GM11168 (cell line): ENCODE data around the gene SEC22A.

Experiments used
- in situ Hi-C: fragments of 300-500 bp; cut with MboI; formaldehyde crosslinking; loops from one replicate; pipeline ENCODE4 v1.12.0; 2022; ENCODE audit warnings: low sequenced_read_pairs; ENCODE audit not compliant: unreplicated experiment

SEC22A gene

GRCh38 chr3:123201557-123202427 lies at the start of gene SEC22A:
TSS of gene SEC22A (plus strand) at chr3:123201943. CDS start at chr3:123209218, 7,275 bp downstream.
- in situ Hi-C loops: no loop called here

DNA sequence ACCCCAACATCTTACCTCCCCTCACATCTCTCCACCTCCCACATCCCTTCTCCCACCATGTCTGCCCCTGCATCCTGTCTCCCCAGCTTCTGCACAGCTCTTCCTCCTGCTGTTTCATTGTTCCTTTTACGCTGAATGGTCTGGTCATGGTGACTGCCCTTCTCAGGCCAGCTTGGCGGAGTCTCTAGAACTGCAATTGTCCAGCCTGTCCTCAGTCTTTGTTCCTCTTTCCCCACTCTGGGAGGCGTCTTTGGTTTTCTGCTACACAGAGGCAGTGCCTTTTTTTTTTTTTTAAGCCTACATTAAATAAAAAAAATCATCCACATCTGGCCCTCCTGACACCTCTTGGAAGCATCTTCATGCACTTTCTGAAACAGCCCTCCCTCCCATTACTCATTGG lies 49.1 kb upstream of the SEC22A start:
- in situ Hi-C loops: no loop called here

- in situ Hi-C loops: no loop called here
Measured at GRCh38 chr3:123153125-123154019, 48.4 kb upstream of the SEC22A start.

DNA sequence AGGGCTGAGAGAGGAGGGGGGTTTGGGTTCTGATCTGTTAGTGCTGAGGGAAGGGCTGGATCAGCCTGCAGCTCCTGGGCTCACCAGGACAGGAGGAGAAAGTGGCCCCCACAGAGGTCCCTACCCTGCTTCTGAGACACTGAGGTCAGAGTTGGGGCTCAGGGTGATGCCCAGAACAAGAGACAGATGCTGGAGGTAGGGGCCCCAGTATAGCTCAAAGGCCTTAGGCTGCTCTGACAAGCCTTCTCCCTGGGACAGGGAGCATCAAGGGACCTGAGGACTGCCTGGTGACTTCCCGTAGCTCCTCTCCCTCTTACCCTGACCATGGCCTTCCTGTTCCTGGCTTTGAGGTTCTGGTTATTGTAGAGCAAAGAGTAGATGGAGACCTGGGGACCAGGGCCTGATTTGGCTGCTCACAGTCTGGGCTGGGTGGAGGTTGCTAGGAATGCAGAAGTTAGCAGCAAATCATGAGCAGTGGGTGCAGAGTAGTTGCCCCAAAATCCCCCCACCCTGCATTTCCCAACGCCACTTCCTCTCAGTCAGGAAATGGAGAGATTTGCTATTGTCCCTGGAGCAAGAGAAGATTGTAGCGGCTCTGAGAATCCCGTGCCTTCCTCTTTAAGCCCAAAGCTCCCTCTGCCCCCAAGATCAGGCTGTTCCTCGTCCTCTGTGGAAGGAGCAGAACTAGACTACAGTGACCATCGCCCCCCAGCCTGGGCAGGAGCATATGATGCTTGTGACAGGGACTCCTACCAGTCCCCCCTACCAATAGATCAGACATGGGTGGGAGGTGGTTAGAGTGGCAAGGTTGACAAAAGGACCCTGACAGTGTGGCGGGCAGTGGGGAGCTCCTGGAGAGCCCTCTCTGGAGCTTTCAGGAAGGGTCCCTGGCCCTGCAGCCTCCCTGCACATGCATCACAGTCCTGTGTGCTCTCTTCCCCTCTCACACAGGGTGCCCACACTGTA lies 47.4 kb upstream of the SEC22A start:
- in situ Hi-C loops: no loop called here

- in situ Hi-C loops: no loop called here
Measured at GRCh38 chr3:123155471-123156011, 46.2 kb upstream of the SEC22A start.

DNA sequence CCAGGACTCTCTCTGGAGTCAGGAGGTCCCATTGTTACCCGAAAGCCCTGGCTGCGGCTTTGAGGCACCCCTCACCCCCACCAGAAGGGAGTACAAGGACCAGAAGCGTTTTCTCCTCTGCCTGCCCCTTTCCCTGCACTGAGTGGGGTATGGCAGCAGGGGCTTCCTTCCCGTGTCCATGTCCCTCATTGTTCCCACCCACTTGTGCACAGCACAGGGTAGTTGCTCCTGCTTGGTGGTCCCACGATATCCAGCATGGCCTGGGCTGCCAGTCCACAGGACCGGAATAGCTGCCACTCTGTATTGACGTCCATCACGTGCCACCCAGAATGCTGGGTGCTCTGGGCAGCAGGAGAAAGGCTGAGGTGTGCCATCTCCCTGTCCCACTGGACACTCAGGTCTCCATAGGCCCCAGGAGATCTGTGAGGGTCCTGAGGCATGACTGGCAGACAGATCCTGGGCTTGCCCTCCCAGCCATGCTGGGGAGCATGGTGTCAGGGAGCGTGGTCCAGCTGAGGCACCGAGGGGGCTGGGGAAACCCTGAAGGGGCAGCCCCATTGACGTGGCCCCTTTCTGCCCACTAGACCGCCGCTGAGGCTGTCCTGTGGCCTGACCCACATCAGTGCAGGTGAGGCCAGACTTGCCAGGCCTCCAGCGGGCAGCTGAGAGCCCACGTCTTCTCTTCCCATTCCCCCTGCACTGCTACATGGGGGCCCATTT lies 45.3 kb upstream of the SEC22A start:
- in situ Hi-C loops: no loop called here

DNA sequence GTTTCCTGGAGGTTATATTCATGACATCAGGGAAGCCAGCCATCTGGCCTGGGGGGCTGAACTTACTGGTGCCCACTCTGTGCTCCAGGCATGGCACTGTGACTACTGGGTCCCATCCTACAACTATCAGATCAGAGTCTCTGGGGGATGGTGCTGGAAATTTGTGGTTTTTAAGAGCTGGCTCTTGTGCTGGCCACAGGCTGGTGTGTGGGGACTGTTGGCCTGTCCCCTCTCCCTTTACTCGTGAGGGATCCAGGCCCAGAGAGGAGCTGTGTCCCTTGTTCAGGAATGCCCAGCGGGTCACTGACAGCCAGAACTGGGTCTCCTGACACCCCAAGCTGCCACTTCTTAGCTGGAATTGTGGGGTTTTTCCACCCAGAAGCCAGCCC lies 44.5 kb upstream of the SEC22A start:
- in situ Hi-C loops: no loop called here

DNA sequence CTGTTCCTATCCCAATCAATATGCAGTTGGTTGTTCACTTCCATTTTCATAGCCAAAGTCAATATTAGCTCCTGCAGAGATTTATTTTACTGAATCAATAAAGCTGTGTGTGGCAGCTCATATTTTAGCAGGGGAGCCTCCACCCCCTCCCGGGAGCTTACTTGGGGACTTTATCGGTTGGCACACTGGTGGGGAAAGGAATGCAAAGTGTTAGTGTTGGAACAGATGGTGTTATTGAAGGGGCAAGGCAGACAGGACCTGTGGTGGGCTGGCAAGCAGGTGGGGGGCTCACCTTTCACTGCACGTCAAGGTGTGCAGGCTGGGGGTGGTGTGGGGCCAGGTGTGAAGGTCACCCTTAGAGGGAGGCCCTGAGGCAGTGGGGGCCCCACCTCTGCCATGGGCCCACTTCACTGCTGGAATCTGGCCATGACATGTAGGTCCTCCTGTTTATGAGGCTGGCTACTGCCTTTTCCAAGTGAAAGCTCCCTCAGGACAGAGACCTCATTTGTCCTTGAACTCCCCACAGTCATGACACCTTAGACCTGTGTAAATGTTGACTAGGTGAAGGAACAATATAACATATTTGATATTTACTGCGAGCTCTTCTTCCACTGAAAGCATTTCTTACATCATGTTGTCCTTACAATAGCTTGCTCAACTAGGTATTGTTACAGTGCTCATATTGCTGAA lies 44.0 kb upstream of the SEC22A start:
- in situ Hi-C loops: no loop called here

- in situ Hi-C loops: no loop called here
Measured at GRCh38 chr3:123158330-123158729, 43.4 kb upstream of the SEC22A start.

DNA sequence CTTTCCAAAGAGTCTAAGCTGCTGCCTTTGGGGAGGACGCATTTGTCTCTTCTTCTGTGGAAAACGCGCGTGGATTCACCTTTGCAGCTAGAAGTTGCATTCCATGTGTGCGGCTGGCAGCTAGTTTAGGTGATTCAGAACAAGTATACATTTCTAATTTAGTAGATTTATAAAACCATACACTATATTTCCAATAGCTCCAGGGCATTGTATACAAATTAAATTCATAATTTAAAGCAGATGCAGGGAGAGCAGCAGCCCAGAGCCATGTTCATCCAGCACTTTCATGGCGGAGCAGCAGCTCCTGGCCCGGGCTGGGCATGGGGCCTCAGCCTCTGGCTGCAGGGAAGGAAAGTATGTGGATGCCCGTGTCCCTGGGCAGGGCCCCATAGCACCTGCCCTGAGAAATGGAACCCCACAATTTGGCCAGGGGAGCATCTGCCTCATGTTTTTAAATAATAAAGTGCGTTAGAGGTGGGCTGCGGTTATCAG lies 42.8 kb upstream of the SEC22A start:
- in situ Hi-C loops: no loop called here

- in situ Hi-C loops: no loop called here
Measured at GRCh38 chr3:123159926-123160635, 41.7 kb upstream of the SEC22A start.

DNA sequence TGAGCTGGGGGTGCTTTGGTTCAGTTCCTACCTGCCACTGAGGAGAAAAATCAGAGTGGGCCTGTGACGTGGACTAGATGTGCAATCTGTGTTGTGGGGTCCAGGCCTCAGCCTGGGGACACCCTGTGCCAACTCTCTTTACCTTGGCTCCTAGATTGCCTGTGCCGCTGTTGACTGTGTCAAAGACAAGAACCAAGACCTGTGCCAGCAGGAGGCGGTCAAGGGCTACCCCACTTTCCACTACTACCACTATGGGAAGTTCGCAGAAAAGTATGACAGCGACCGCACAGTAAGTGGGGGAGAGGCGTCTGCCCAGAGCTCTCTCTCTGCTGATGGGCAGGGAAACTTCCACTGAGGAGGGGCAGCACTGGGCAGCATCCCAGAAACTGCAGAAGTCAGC lies 40.6 kb upstream of the SEC22A start:
- in situ Hi-C loops: no loop called here

GRCh38 chr3:123163141-123163540 lies 38.6 kb upstream of the SEC22A start:
- in situ Hi-C loops: no loop called here

GRCh38 chr3:123165163-123165562 lies 36.6 kb upstream of the SEC22A start:
- in situ Hi-C loops: no loop called here

DNA sequence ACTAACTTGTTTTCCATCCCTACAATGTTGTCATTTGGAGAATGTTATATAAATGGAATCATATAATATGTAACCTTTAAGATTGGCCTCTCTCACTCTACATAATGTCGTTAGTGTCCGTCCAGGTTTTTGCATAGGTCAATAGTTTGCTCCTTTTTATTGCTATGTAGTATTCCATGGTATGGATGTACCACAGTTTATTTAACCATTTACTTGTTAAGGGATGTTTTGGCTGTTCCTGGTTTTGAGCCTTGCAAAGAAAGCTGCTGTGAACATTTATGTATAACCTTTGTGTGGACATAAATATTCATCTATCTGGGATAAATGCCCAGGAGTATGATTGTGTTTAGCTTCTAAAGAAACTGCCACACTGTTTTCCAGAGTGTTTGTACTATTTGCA lies 34.1 kb upstream of the SEC22A start:
- in situ Hi-C loops: no loop called here

DNA sequence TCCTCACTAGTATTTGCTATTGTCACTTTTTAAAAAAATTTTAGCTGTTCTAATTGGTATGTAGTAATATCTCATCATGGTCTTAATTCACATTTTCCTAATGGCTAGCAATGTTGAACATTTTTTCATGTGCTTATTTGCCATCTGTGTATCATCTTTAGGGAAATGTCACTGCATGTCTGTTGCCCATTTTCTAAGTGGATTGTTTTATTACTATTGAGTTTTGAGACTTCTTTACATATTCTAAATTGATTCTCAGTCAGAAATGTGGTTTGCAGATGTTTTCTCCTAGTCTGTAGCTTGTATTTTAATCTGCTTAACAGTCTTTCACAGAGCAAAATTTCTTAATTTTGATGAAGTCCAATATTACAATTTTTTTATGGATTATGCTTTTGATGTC lies 33.6 kb upstream of the SEC22A start:
- in situ Hi-C loops: no loop called here

GRCh38 chr3:123168605-123169004 lies 33.1 kb upstream of the SEC22A start:
- in situ Hi-C loops: no loop called here

DNA sequence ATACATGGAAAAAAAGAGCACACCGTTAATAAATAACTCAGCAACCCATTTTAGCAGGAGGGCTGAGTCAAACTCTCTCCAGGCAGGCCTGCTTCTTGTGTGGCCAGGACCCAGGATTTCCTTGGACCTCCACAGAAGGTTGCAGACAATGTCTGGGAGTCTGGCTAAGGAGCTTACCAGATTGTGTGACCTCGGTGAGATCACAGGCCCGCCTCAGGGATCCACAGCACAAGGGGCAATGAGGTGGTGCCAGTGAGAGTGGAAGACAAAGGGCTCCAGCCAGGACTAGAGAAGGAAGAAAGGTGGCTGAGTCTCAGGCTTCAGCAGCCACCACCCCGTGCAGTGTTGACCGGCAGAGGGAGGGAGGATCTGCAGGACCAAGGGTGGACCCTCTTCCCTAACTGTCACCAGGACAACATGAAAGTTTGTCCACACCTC lies 32.2 kb upstream of the SEC22A start:
- in situ Hi-C loops: no loop called here
